VCaP (cell line): ENCODE results near the gene PHC3.
"Not testable (repeated sequence)": the region's sequence is repeated elsewhere in the genome, so short reads cannot be mapped to it uniquely, and the experiment has no call there.

Source experiments
- H3K27ac ChIP-seq: fragments of 450-650 bp; 2 replicates; pipeline ENCODE4 v1.5.1; 2017
- TF ChIP-seq, protein P1 (sequence below): fragments of 450-650 bp; conservative IDR thresholded peaks from 2 replicates; pipeline ENCODE4 v1.5.1; 2017; ENCODE audit warnings: mild to moderate bottlenecking, moderate library complexity

PHC3 gene

DNA sequence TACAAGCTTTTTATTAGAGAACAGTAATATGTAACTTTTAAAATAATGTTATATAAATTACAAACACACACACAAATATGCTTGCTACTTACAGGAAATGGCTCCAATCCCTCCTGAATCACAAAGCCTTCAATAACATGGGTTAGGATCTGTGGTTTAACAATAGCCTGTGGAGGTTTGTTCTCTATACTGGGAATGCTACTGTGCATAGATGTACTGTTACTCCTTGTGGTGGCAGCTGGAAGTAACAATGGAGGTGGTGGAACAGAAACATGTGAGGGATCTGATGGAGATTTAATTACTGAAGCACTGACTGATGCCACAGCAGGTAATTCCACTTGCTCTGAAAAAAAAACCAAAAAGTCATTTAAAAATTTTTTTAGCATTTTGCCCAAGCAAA lies 64.4 kb downstream of the PHC3 start:
- TF ChIP-seq, protein P1, sequence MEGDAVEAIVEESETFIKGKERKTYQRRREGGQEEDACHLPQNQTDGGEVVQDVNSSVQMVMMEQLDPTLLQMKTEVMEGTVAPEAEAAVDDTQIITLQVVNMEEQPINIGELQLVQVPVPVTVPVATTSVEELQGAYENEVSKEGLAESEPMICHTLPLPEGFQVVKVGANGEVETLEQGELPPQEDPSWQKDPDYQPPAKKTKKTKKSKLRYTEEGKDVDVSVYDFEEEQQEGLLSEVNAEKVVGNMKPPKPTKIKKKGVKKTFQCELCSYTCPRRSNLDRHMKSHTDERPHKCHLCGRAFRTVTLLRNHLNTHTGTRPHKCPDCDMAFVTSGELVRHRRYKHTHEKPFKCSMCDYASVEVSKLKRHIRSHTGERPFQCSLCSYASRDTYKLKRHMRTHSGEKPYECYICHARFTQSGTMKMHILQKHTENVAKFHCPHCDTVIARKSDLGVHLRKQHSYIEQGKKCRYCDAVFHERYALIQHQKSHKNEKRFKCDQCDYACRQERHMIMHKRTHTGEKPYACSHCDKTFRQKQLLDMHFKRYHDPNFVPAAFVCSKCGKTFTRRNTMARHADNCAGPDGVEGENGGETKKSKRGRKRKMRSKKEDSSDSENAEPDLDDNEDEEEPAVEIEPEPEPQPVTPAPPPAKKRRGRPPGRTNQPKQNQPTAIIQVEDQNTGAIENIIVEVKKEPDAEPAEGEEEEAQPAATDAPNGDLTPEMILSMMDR: no peak; the same call in 1 of the 2 replicates

DNA sequence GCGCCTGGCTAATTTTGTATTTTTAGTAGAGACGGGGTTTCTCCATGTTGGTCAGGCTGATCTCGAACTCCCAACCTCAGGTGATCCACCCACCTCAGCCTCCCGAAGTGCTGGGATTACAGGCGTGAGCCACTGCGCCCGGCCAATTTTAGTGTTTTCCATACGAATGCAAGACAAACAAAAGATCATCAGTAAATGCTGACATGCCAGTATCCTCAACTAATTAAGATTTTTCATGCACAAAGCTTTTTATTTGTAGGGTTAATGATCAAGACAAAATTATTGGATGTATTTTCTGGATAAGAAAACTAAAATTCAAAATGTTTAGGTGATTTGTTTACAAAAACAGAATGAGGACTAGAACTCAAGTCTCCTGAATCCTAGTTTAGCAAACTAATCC lies 67.4 kb downstream of the PHC3 start:
- H3K27ac ChIP-seq: not testable (repeated sequence)

More for the DNA sequence above, 64.4 kb downstream of the PHC3 start:
- H3K27ac ChIP-seq: no peak overlapping the region

DNA sequence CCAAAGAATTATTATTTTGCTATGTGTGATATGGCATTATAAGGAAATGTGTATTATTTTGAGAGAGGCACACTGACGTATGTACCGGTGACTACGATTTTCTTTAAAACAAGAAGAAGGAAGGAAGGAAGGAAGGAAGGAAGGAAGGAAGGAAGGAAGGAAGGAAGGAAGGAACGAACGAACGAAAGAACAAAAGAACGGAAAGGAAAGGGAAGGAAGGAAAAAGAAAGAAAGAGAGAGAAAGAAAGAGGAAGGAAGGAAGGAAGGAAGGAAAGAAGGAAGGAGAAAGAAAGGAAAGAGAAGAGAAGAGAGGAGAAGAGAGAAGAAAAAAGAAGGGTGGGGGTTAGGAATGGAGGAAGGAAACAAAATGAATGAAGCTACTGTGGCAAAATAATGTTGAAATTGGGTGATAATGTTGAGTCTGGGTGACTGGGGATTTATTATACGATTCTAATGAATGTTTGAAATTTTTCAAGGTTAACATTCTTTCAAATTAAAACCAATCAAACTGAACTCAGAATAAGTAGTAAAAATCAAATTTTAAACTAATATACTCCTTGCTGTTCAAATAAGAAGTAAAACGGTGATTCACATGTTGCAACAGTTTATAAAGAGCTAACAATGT lies 70.3 kb downstream of the PHC3 start:
- TF ChIP-seq, protein P1: no peak
- no peak overlapping the region for H3K27ac ChIP-seq

DNA sequence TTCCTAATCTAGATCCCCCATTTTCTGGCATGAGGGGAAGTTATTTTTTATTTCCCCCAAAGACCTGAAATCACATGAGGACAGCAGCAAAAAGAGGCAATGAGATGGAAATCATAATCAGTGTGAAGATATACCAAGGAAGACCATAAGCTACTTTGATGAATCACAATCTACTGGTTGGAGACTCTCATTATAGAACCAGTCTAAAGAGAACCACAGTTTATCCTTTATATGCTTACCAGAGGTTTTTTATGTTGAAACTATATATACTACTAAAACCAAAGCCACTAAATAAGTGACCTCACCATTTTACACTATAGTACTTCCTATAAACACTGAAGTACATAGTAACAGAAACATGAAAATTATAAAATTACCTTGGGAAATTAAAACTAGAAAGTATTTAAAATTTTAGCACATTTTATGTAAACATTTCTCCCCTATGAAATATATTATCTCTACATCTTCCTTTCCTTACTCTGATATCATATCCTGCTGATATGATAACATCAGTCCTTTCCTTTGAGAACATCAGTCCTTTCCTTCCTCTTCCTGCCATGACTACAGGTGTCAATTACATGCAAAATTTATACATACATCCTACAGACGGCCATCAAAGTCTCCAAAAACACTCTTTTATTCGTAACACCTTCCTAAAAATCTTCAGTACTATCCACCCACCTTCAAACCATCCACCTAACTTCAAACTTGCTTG lies 71.8 kb downstream of the PHC3 start:
- TF ChIP-seq, protein P1: no peak
- 0 out of 2 replicates have a peak overlapping the region, but pooled peaks have one; percentile 13 for H3K27ac ChIP-seq

DNA sequence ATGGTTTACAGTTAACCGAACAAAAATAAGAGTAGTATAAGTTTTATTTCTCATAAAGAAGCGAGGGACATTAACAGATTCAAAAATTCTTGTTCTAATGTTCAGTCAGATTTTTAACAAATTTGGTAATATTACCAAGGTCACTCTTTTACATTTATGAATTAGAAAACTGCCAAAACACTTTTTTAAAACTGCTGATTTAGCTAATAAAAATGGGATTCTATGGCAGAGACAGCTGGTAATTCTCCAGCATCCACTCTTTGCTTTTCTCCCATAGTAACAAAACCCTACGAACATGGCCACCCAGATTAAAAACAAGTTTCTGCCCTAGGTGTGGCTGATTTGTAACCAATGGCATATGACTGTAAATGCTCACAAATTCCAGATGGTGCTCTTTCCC lies 72.6 kb downstream of the PHC3 start:
- TF ChIP-seq, protein P1: no peak
- no peak overlapping the region for H3K27ac ChIP-seq

DNA sequence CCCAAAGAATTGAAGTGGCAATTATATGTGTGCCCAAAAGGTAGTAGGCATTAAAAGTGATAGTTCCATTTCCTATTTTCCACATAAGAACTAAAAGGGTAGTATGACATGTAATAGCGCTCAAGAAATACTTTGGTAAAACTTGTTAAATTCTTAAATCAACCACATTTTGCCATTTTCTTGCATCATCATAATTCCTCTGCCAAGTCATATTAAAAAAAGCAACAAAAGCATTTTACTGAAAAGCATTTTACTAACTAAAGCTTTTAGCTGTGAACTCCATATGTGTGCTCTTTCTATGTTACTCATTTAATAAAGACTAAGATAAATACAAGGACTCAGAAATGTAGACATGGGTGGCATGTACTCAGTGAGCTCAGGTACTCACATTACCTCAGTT lies 73.6 kb downstream of the PHC3 start:
- H3K27ac ChIP-seq: no peak overlapping the region
- TF ChIP-seq, protein P1: no peak

DNA sequence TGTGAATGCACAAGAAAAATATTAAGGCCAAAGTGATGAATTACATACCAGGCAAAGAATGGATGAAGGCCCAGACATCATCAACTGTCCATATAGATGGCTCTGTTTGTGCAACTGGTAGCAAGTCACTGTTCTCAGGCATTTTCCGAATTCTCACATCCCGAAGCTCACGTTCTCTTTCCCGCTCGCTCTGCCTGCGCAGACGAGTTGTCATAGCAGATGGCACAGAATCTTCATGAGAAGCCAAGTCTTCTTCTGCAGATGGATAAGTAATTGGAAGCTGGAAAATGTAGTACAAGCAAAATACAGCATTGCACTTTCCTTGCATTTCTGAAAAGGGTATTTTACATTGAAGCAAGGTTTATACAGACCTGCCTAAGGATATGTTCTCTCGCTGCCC lies 79.1 kb downstream of the PHC3 start:
- H3K27ac ChIP-seq: no peak overlapping the region
- TF ChIP-seq, protein P1: no peak

DNA sequence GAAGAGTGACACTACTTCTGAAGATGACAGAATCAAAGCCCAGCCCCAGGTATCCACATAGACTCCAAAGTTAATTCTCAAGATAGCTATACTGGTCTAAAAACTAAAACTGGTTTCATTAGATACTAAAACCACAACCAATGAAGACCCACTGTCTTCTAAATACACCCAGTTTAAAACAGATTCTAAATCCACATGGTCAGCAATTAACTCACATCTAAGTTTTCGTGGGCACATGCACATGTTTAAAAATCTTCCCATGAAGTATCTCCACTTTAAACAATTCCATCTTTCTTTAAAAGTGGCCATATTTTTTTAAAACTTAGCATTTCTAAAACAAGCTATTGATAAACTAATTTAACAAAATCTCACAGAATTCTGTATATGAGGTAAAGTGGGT lies 80.6 kb downstream of the PHC3 start:
- TF ChIP-seq, protein P1: no peak
- H3K27ac ChIP-seq: peak overlapping the region; percentile 2; the same call in 1 of the 2 replicates
